Ishikawa (cell line): ENCODE measurements around the gene COA1.

Experiments
- CEBPB ChIP-seq: IDR thresholded peaks from 2 replicates; pipeline ENCODE4 v1.6.1; 2012
- CREB1 ChIP-seq: IDR thresholded peaks from 2 replicates; pipeline ENCODE4 v1.6.1; 2012; ENCODE audit warnings: low read depth
- EGR1 ChIP-seq: IDR thresholded peaks from 2 replicates; pipeline ENCODE4 v1.6.1; 2012
- EP300 ChIP-seq: IDR thresholded peaks from 2 replicates; pipeline ENCODE4 v1.6.1; 2012; ENCODE audit warnings: borderline replicate concordance
- FOXM1 ChIP-seq: IDR thresholded peaks from 2 replicates; pipeline ENCODE4 v1.6.1; 2012; ENCODE audit warnings: low read depth, borderline replicate concordance
- NFIC ChIP-seq: IDR thresholded peaks from 2 replicates; pipeline ENCODE4 v1.6.1; 2012
- RAD21 ChIP-seq: IDR thresholded peaks from 2 replicates; pipeline ENCODE4 v1.6.1; 2012; ENCODE audit warnings: low read depth
- TAF1 ChIP-seq: IDR thresholded peaks from 2 replicates; pipeline ENCODE4 v1.6.1; 2012; ENCODE audit warnings: low read depth, mild to moderate bottlenecking
- TCF12 ChIP-seq: IDR thresholded peaks from 2 replicates; pipeline ENCODE4 v1.6.1; 2012; ENCODE audit warnings: low read depth
- TEAD4 ChIP-seq: IDR thresholded peaks from 2 replicates; pipeline ENCODE4 v1.6.1; 2012
- YY1 ChIP-seq: IDR thresholded peaks from 2 replicates; pipeline ENCODE4 v1.6.1; 2012; ENCODE audit warnings: low read depth
- ZBTB7A ChIP-seq: IDR thresholded peaks from 2 replicates; pipeline ENCODE4 v1.6.1; 2012; ENCODE audit warnings: low read depth
- TF ChIP-seq, protein P1 (sequence below): IDR thresholded peaks from 2 replicates; pipeline ENCODE4 v1.6.1; 2012
- TF ChIP-seq, protein P2 (sequence below): IDR thresholded peaks from 2 replicates; pipeline ENCODE4 v1.6.1; 2012
- TF ChIP-seq, protein P3 (sequence below): IDR thresholded peaks from 2 replicates; pipeline ENCODE4 v1.6.1; 2012; ENCODE audit warnings: low read depth, mild to moderate bottlenecking

The COA1 gene

DNA sequence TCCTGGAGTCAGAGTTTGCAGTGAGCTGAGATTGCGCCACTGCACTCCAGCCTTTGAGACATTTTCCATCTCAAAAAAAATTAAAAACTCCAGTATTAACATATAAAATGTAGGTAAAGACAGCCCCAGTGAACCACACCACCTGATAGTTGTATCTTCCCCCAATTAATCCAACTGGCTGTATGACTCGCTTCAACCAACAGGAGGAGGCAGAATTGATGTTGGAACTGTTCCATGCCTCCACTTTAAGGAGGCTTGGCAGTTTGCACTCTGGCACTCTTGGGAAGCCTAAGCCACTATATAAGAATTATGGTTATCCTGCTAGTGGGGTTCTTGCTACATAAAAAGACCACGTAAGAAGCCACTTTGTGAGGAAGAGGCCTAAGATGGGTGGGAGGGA, 73.7 kb downstream of the COA1 start:
- TF ChIP-seq ZBTB7A = no peak
- TF ChIP-seq, protein P1, sequence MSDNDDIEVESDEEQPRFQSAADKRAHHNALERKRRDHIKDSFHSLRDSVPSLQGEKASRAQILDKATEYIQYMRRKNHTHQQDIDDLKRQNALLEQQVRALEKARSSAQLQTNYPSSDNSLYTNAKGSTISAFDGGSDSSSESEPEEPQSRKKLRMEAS = no peak
- TF ChIP-seq CREB1 = no peak
- no peak for TF ChIP-seq NFIC
- no peak for TF ChIP-seq RAD21
- TF ChIP-seq, protein P2, sequence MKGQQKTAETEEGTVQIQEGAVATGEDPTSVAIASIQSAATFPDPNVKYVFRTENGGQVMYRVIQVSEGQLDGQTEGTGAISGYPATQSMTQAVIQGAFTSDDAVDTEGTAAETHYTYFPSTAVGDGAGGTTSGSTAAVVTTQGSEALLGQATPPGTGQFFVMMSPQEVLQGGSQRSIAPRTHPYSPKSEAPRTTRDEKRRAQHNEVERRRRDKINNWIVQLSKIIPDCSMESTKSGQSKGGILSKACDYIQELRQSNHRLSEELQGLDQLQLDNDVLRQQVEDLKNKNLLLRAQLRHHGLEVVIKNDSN = no peak
- no peak for TF ChIP-seq TCF12
- TF ChIP-seq FOXM1 = no peak
- TF ChIP-seq EP300 = no peak
- TF ChIP-seq CEBPB = no peak
- TF ChIP-seq TEAD4 = no peak
- TF ChIP-seq YY1 = no peak

DNA sequence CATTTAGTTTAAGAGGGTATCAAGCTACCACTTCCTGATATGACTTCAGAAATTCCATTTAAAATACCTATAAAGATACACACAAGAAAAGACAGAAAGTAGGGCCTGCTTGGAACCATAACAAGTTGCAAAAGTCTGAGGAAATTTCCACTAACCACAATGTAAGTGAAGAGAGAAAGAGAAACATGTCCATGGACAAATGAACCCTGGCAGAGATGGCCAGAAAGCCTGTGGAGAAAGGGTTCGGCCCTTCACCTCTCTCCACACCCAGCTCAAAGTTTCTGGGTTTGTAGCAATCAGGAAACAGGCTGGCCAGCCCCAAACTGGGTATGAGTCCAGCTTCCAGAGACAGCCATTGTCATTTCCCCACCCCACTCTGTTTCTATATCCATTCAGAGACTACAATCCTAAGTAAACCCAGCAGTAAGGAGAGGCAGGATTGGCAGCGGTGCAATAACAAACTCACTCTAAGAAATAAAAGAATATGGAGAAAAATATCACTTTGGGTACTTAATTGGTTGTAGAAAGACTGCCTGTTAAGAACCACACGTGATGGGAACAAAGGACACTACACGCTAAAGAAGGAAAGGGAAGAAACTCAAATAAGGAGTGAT, 75.3 kb downstream of the COA1 start:
- TF ChIP-seq TCF12 = no peak
- no peak for TF ChIP-seq TEAD4
- TF ChIP-seq, protein P1 = no peak
- no peak for TF ChIP-seq NFIC
- TF ChIP-seq ZBTB7A = no peak
- TF ChIP-seq CREB1 = no peak
- no peak for TF ChIP-seq EGR1
- TF ChIP-seq, protein P2 = no peak
- TF ChIP-seq, protein P3, sequence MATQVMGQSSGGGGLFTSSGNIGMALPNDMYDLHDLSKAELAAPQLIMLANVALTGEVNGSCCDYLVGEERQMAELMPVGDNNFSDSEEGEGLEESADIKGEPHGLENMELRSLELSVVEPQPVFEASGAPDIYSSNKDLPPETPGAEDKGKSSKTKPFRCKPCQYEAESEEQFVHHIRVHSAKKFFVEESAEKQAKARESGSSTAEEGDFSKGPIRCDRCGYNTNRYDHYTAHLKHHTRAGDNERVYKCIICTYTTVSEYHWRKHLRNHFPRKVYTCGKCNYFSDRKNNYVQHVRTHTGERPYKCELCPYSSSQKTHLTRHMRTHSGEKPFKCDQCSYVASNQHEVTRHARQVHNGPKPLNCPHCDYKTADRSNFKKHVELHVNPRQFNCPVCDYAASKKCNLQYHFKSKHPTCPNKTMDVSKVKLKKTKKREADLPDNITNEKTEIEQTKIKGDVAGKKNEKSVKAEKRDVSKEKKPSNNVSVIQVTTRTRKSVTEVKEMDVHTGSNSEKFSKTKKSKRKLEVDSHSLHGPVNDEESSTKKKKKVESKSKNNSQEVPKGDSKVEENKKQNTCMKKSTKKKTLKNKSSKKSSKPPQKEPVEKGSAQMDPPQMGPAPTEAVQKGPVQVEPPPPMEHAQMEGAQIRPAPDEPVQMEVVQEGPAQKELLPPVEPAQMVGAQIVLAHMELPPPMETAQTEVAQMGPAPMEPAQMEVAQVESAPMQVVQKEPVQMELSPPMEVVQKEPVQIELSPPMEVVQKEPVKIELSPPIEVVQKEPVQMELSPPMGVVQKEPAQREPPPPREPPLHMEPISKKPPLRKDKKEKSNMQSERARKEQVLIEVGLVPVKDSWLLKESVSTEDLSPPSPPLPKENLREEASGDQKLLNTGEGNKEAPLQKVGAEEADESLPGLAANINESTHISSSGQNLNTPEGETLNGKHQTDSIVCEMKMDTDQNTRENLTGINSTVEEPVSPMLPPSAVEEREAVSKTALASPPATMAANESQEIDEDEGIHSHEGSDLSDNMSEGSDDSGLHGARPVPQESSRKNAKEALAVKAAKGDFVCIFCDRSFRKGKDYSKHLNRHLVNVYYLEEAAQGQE = no peak
- TF ChIP-seq RAD21 = no peak
- no peak for TF ChIP-seq EP300
- TF ChIP-seq YY1 = no peak
- TF ChIP-seq CEBPB = no peak

DNA sequence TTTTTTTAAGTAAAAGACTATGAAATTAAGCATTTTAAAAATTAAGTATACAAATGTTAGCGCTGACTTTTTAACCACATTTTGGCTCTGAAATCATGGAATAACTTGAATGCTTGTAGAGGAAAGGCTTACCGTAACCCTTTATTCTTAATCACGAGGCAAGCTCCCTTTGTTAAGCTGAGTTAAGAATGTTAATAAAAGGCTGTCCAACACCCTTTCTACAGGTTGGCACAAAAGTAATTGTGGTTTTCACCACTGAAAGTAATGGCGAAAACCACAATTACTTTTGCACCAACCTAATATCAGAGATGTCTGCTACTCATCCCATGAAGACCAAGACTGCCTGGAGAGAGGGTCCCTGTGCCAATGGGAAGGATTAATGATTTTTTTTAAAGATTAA, 75.9 kb downstream of the COA1 start:
- TF ChIP-seq TEAD4 (no peak), NFIC (no peak), CREB1 (no peak), YY1 (no peak), EP300 (no peak), RAD21 (no peak), CEBPB (no peak), TAF1 (no peak), EGR1 (no peak)

DNA sequence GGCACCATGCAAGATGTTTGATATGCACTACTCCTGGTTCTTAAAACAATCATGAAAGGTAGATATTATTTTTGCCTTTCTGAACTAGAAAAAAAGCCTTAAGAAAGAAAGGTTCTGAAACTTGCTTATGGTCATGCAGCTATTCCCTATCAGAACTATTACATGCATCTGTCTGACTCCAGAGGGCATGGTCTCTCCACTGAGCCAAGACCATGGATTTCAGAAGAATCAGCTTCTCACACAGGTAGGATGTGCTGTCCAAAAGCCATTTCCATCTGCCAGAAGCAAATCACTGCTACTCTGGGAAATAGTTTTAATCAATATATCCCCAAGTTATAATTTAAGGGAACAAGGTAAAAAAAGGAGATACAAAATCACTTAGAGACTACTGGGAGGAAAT, 77.0 kb downstream of the COA1 start:
- no peak for TF ChIP-seq NFIC
- TF ChIP-seq ZBTB7A = no peak
- TF ChIP-seq YY1 = no peak
- TF ChIP-seq CREB1 = no peak
- no peak for TF ChIP-seq CEBPB
- no peak for TF ChIP-seq EP300
- TF ChIP-seq, protein P1 = no peak
- no peak for TF ChIP-seq TEAD4
- TF ChIP-seq, protein P3 = no peak
- no peak for TF ChIP-seq RAD21
- TF ChIP-seq TCF12 = no peak
- TF ChIP-seq EGR1 = no peak
- TF ChIP-seq, protein P2 = no peak

DNA sequence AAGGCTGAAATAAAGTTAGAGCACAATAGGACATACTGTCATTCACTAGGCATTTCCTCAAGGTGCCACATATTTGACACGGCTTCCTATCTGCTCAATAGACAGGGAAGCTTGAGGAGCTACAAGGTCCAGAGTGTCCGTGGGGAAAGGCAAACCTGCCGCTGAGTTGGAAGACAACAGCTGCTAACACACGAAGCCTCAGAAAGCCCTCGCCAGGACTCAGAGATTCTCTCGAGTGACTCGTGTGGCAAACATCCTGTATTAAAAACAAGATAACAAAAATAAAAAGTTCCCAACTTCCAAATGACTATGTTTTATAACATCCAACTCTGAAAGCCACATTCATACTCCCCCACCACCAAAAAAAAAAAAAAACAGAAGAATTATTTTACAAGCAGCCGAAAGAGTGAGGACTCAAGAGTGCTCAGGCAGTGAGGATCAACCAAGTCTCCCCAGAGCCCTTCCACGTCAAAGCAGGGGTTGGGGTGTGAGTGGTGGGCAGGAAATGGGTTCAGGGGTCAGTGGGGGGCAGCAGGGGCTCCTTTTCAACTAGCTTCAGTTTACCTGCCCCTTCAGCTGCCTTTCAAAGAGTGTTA, 78.8 kb downstream of the COA1 start:
- TF ChIP-seq CEBPB (no peak), EP300 (no peak), FOXM1 (no peak), YY1 (no peak), TAF1 (no peak), TCF12 (no peak), RAD21 (no peak)
- TF ChIP-seq, protein P2 = no peak
